HCT116 (cell line): Measurements from ENCODE around the gene SPRR1A. TPM values are rescaled to one million over a fixed set of nuclear protein-coding genes. Genes with fewer than 3 reads are reported as not detected.

Experiments
- ATAC-seq: fragments of 200-7000 bp; cut with Tn5 transposase; 2 replicates; pipeline ENCODE4 v1.9.1; 2020; ENCODE audit warnings: mild to moderate bottlenecking, moderate library complexity
- BruUV-seq: library from RNA; stranded (reverse); fragments of 400-500 nt; replicated peaks from 2 replicates; lab custom pipeline; 2021; lab: Mats Ljungman, UMichigan
- CTCF ChIA-PET: fragments of 300-600 bp; sonication (Branson Sonifier 250); formaldehyde crosslinking; loops from one replicate; lab custom pipeline; 2021; ENCODE audit warnings: antibody characterized with exemption; lab: Charles Lee
- POLR2A ChIA-PET: fragments of 300-600, 350-600 bp; sonication (Branson Sonifier 250); formaldehyde crosslinking; loops from one replicate; lab custom pipeline; 2021; ENCODE audit warnings: antibody characterized with exemption; lab: Charles Lee
- RAD21 ChIA-PET, 2 experiments: fragments of 300-600 bp; sonication (Branson Sonifier 250); formaldehyde crosslinking; loops; one replicate each; lab custom pipeline; 2023; ENCODE audit warnings: low total read pairs in 2 of 2; ENCODE audit not compliant: uncharacterized antibody in 2 of 2, unreplicated experiment in 2 of 2, low non-redundant PET in 1 of 2; lab: Charles Lee
- DNase-seq: peaks from one replicate; pipeline ENCODE4 v3.0.0-alpha.2; 2010; ENCODE audit warnings: low read depth, low spot score
- H2AFZ ChIP-seq: fragments of 200-600 bp; shearing (Covaris generic), sonication (generic); 2 replicates; pipeline ENCODE4 v1.6.1; 2017; ENCODE audit warnings: low read depth, mixed run types, mixed read lengths, antibody characterized with exemption, low read length; ENCODE audit not compliant: poor library complexity, severe bottlenecking
- H3K27ac ChIP-seq: 2 replicates; pipeline ENCODE4 v1.5.1; 2012; ENCODE audit warnings: low read depth, low read length
- H3K27me3 ChIP-seq: fragments of 200-600 bp; sonication (generic); 2 replicates; pipeline ENCODE4 v1.6.1; 2016; ENCODE audit warnings: mixed run types, low read length, mixed read lengths; ENCODE audit not compliant: insufficient read depth
- H3K36me3 ChIP-seq, 2 experiments: fragments of 200-500 bp in 1 of 2; fragments of 200-600 bp in 1 of 2; sonication (Bioruptor generic) in 1 of 2; sonication (generic) in 1 of 2; 2 replicates each; pipeline versions ENCODE4 v1.5.1 to v1.6.1; 2014 to 2016; ENCODE audit warnings: low read length in 2 of 2, inconsistent platforms in 1 of 2, mixed read lengths in 1 of 2, mixed run types in 1 of 2; ENCODE audit not compliant: insufficient read depth in 2 of 2, control insufficient read depth in 1 of 2
- H3K4me1 ChIP-seq, 2 experiments: fragments of 200-600 bp in 1 of 2; sonication (generic) in 1 of 2; 2 replicates each; pipeline versions ENCODE4 v1.5.1 to v1.6.1; 2012 to 2017; ENCODE audit warnings: low read length in 2 of 2, inconsistent platforms in 1 of 2, mild to moderate bottlenecking in 1 of 2, mixed read lengths in 1 of 2, mixed run types in 1 of 2, moderate library complexity in 1 of 2; ENCODE audit not compliant: insufficient read depth in 2 of 2, control insufficient read depth in 1 of 2
- H3K4me2 ChIP-seq: fragments of 200-600 bp; sonication (generic); 2 replicates; pipeline ENCODE4 v1.6.1; 2017; ENCODE audit warnings: mixed run types, low read length, mixed read lengths
- H3K4me3 ChIP-seq, 2 experiments: fragments of 200-600 bp in 1 of 2; sonication (generic) in 1 of 2; replicated peaks in 1 of 2; 2 replicates each; pipeline ENCODE4 v1.5.1; 2011 to 2016; ENCODE audit warnings: low read length in 2 of 2, control low read depth in 1 of 2, low read depth in 1 of 2, mild to moderate bottlenecking in 1 of 2, mixed read lengths in 1 of 2, mixed run types in 1 of 2
- H3K79me2 ChIP-seq: fragments of 200-600 bp; sonication (generic); 2 replicates; pipeline ENCODE4 v1.6.1; 2017; ENCODE audit warnings: mild to moderate bottlenecking, mixed run types, low read length, moderate library complexity, mixed read lengths; ENCODE audit not compliant: insufficient read depth
- H3K9ac ChIP-seq: fragments of 200-600 bp; sonication (generic); 2 replicates; pipeline ENCODE4 v1.6.1; 2016; ENCODE audit warnings: low read length, mixed read lengths
- H3K9me2 ChIP-seq: fragments of 200-600 bp; sonication (generic), shearing (Covaris generic); 2 replicates; pipeline ENCODE4 v1.6.1; 2017; ENCODE audit warnings: mixed run types, mild to moderate bottlenecking, moderate library complexity; ENCODE audit not compliant: insufficient read depth
- H3K9me3 ChIP-seq, 2 experiments: fragments of 200-500 bp in 1 of 2; fragments of 200-600 bp in 1 of 2; sonication (Bioruptor generic) in 1 of 2; sonication (generic) in 1 of 2; 2 replicates each; pipeline ENCODE4 v1.6.1; 2014 to 2017; ENCODE audit warnings: low read length in 2 of 2, mixed read lengths in 2 of 2, inconsistent platforms in 1 of 2, low read depth in 1 of 2, mild to moderate bottlenecking in 1 of 2, mixed run types in 1 of 2, moderate library complexity in 1 of 2; ENCODE audit not compliant: control insufficient read depth in 1 of 2, insufficient read depth in 1 of 2
- H4K20me1 ChIP-seq: fragments of 200-600 bp; sonication (generic), shearing (Covaris generic); 2 replicates; pipeline ENCODE4 v1.6.1; 2017; ENCODE audit warnings: mixed run types, mild to moderate bottlenecking, moderate library complexity; ENCODE audit not compliant: insufficient read depth
- POLR2AphosphoS5 ChIP-seq: IDR thresholded peaks from 2 replicates; pipeline ENCODE4 v1.6.1; 2011; ENCODE audit warnings: mild to moderate bottlenecking, low read depth, low read length, moderate library complexity
- REST ChIP-seq: IDR thresholded peaks from 2 replicates; pipeline ENCODE4 v1.6.1; 2012; ENCODE audit warnings: low read depth
- ZBTB33 ChIP-seq: IDR thresholded peaks from 2 replicates; pipeline ENCODE4 v1.6.1; 2011; ENCODE audit warnings: mild to moderate bottlenecking, low read length, moderate library complexity; ENCODE audit not compliant: insufficient replicate concordance; ENCODE audit errors: extremely low read depth
- intact Hi-C: fragments of 100-400 bp; cut with micrococcal nuclease; formaldehyde crosslinking; loops from 2 replicates; pipeline ENCODE4 v1.10.0; 2022
- total RNA-seq: library from RNA; stranded (reverse); gene quantifications from one replicate; pipeline ENCODE4 v1.2.1, GENCODE V29; 2021; ENCODE audit not compliant: unreplicated experiment

Gene SPRR1A
- total RNA-seq, 1 experiment from 2014 or later: not detected

GRCh38 chr1:152976688-152977087 is 7.2 kb upstream of the SPRR1A start:
- BruUV-seq: no TSS peak
- Histone ChIP-seq H3K36me3 (no peaks in the 10 kb centered on the region), H3K9me3 (no peaks in the 10 kb centered on the region), H3K4me3 (no peak overlapping the region), H3K4me2 (no peak overlapping the region), H3K79me2 (no peaks in the 10 kb centered on the region), H2AFZ (no peak overlapping the region), H3K27ac (no peak overlapping the region), H3K9me2 (no peaks in the 10 kb centered on the region), H4K20me1 (no peaks in the 10 kb centered on the region), H3K27me3 (peaks cover 38% of the 10 kb centered on the region; the same call in 1 of the 2 replicates), H3K4me1 (no peaks in the 10 kb centered on the region), H3K9ac (no peak overlapping the region)
- no peak for DNase-seq
- intact Hi-C loops: no loop called here
- no peak for TF ChIP-seq POLR2AphosphoS5
- no peak for TF ChIP-seq ZBTB33
- TF ChIP-seq REST: no peak
- ChIA-PET CTCF (no interaction called here), RAD21 (no interaction called here), POLR2A (no interaction called here)
- ATAC-seq: no peak
